ENCODE results near the gene CCDC158.

Gene CCDC158

GRCh38 chr4:76276813-76277212 is 144.1 kb downstream of the CCDC158 start:
- no peak for DNase-seq

GRCh38 chr4:76275486-76276124 is 145.3 kb downstream of the CCDC158 start:
- DNase-seq, result no peak

- no peak for DNase-seq
Measured at GRCh38 chr4:76272999-76273398, 147.9 kb downstream of the CCDC158 start.

GRCh38 chr4:76272582-76272981 is 148.4 kb downstream of the CCDC158 start:
- DNase-seq, result no peak

GRCh38 chr4:76272073-76272472 is 148.9 kb downstream of the CCDC158 start:
- no peak for DNase-seq

- DNase-seq, result no peak
Measured at GRCh38 chr4:76271248-76271647, 149.7 kb downstream of the CCDC158 start.

GRCh38 chr4:76270244-76271175 is 150.4 kb downstream of the CCDC158 start:
- no peak for DNase-seq

- DNase-seq, result no peak
Measured at GRCh38 chr4:76267811-76268210, 153.1 kb downstream of the CCDC158 start.

GRCh38 chr4:76266627-76267026 is 154.3 kb downstream of the CCDC158 start:
- DNase-seq, result no peak

- DNase-seq, result no peak
Measured at GRCh38 chr4:76265631-76266218, 155.2 kb downstream of the CCDC158 start.

Data from midbrain (tissue), 1 donor.